CD4-positive, CD25-positive, alpha-beta regulatory T cell (primary cell): Measurements from ENCODE around the gene PNPLA4. TPM values are rescaled to one million over a fixed set of nuclear protein-coding genes. Genes with fewer than 3 reads are reported as not detected.
A peak's percentile ranks its signal among the peaks of the same experiment; 100 is the strongest.

Experiments used
- ATAC-seq, 2 donors: fragments of 150-1000 bp; cut with Tn5 transposase; one replicate each; pipeline ENCODE4 v1.10.0; 2021; ENCODE audit warnings: low read depth in 2 of 2, moderate number of reproducible peaks in 2 of 2, moderate library complexity in 1 of 2
- DNase-seq, 3 donors: peaks; one replicate each; pipeline versions ENCODE4 v3.0.0 to v3.0.0-alpha.2; 2012 to 2022; ENCODE audit warnings: mixed read lengths in 1 of 3
- H3K27ac ChIP-seq: one replicate; pipeline ENCODE4 v1.7.0; 2013; ENCODE audit warnings: mild to moderate bottlenecking, low read length; ENCODE audit not compliant: insufficient read depth, poor library complexity, severe bottlenecking
- H3K27me3 ChIP-seq: one replicate; pipeline ENCODE4 v1.7.0; 2013; ENCODE audit warnings: low read length; ENCODE audit not compliant: control insufficient read depth, insufficient read depth
- H3K36me3 ChIP-seq: one replicate; pipeline ENCODE4 v1.7.0; 2013; ENCODE audit warnings: mild to moderate bottlenecking, low read length, moderate library complexity; ENCODE audit not compliant: control insufficient read depth, insufficient read depth
- H3K4me1 ChIP-seq: 2 replicates; pipeline ENCODE4 v1.7.0; 2013; ENCODE audit warnings: mild to moderate bottlenecking, low read length; ENCODE audit not compliant: insufficient read depth, control insufficient read depth, poor library complexity, severe bottlenecking
- H3K4me3 ChIP-seq: one replicate; pipeline ENCODE4 v1.7.0; 2013; ENCODE audit warnings: low read depth, mild to moderate bottlenecking, low read length, moderate library complexity
- H3K9me3 ChIP-seq, 2 experiments: 1 replicate in 1 of 2; 2 replicates in 1 of 2; pipeline ENCODE4 v1.7.0; 2013; ENCODE audit warnings: low read length in 2 of 2, mild to moderate bottlenecking in 1 of 2, moderate library complexity in 1 of 2; ENCODE audit not compliant: control insufficient read depth in 2 of 2
- H3K27ac Mint-ChIP-seq, 3 donors: one replicate each; pipeline ENCODE4 v1.8.0; 2020 to 2022; ENCODE audit warnings: mild to moderate bottlenecking in 3 of 3, mixed read lengths in 3 of 3, moderate library complexity in 2 of 3
- H3K27me3 Mint-ChIP-seq: one replicate; pipeline ENCODE4 v1.8.0; 2022; ENCODE audit warnings: mild to moderate bottlenecking, mixed read lengths
- H3K36me3 Mint-ChIP-seq: one replicate; pipeline ENCODE4 v1.8.0; 2020; ENCODE audit warnings: mixed read lengths
- H3K4me1 Mint-ChIP-seq, 4 donors: one replicate each; pipeline ENCODE4 v1.8.0; 2020 to 2022; ENCODE audit warnings: mixed read lengths in 4 of 4, mild to moderate bottlenecking in 1 of 4
- H3K4me3 Mint-ChIP-seq, 4 donors: one replicate each; pipeline ENCODE4 v1.8.0; 2020 to 2022; ENCODE audit warnings: mild to moderate bottlenecking in 4 of 4, mixed read lengths in 4 of 4, moderate library complexity in 3 of 4
- H3K9me3 Mint-ChIP-seq, 7 donors: one replicate each; pipeline ENCODE4 v1.8.0; 2020 to 2022; ENCODE audit warnings: mixed read lengths in 7 of 7, mild to moderate bottlenecking in 3 of 7, moderate library complexity in 2 of 7
- polyA plus RNA-seq, 4 donors: library from polyadenylated mRNA; unstranded; fragments of 300-500 nt; fragmentation: Illumina TruSeq; gene quantifications; one replicate each; pipeline ENCODE4 v1.2.3, GENCODE V29; 2021
- total RNA-seq: library from RNA; stranded (reverse); gene quantifications from one replicate; pipeline ENCODE4 v1.2.3, GENCODE V29; 2022

The PNPLA4 gene
- total and polyA plus RNA-seq, 5 donors from 2014 or later: 2.8 to 15.5 (median 11.9) TPM

- no peaks in the 10 kb centered on the region for H3K27me3 Mint-ChIP-seq
- DNase-seq (no peak), ATAC-seq (no peak)
- H3K36me3 ChIP-seq: no peaks in the 10 kb centered on the region
- no peak overlapping the region for H3K4me3 ChIP-seq
- no peak overlapping the region for H3K27ac Mint-ChIP-seq
- H3K27ac ChIP-seq: no peak overlapping the region
- H3K4me1 ChIP-seq: no peaks in the 10 kb centered on the region
- H3K4me1 Mint-ChIP-seq: no peaks in the 10 kb centered on the region
- no peaks in the 10 kb centered on the region for H3K9me3 ChIP-seq
- no peak overlapping the region for H3K4me3 Mint-ChIP-seq
- H3K36me3 Mint-ChIP-seq: no peaks in the 10 kb centered on the region
- no peaks in the 10 kb centered on the region for H3K27me3 ChIP-seq
- H3K9me3 Mint-ChIP-seq: peaks cover 0 to 4% (median 0%) of the 10 kb centered on the region in 7 donors
Measured at GRCh38 chrX:7948483-7948882, 21.3 kb upstream of the PNPLA4 start.

DNA sequence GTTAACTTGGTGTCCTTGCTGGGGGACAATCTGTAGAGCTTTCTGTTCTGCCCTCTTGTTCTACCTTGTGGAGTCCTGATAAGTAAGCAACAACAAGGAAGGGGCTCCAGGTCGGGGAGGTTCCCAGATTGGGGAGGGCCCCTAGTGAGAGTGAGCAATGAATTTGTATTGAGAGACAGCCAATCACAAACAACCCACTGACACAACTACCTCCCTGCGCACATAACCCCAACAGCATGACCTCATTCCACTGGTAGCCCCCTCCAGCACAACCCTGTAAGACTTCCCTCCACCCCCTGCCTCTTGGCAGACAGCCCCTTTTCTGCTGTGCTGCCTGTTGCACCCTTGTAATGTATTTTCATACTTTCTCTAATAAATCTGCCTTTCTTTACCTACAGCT, 19.7 kb upstream of the PNPLA4 start:
- H3K27me3 Mint-ChIP-seq: no peaks in the 10 kb centered on the region
- H3K36me3 Mint-ChIP-seq: no peaks in the 10 kb centered on the region
- Histone ChIP-seq H3K4me1 (no peaks in the 10 kb centered on the region), H3K27me3 (no peaks in the 10 kb centered on the region), H3K36me3 (no peaks in the 10 kb centered on the region), H3K27ac (no peak overlapping the region), H3K9me3 (no peaks in the 10 kb centered on the region), H3K4me3 (no peak overlapping the region)
- DNase-seq (no peak), ATAC-seq (no peak)
- peaks cover 0 to 4% (median 0%) of the 10 kb centered on the region in 7 donors for H3K9me3 Mint-ChIP-seq
- H3K4me1 Mint-ChIP-seq: no peaks in the 10 kb centered on the region
- H3K27ac Mint-ChIP-seq: no peak overlapping the region
- no peak overlapping the region for H3K4me3 Mint-ChIP-seq

DNA sequence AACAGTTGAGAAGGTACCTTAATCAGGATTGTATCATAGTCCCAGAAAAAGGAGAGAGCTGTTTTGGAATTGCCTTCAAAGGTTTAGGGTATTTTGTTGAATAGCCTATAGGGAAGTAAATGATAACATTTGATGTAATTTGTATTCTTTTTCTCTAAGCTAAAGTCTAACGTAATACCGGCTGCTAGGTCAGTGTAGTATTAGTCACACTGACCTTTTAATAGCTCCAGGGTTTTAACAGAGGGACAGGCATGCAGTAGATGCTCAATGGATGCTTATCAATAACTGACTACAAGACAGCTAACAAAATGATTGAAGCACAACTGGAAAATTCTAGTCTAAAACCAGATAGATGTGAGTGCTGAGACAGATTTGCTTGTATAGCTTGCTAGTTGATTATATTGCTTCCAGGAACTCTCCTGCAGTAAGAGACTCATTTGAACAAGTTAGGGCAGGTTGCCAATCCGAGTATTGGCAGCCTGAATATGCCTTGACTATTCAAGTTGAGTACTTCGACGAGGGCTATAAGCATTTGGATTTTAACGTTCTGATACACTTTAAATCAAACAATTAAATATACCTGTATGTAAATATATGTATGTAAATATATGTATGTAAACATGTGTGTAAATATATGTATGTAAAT, 16.5 kb upstream of the PNPLA4 start:
- peaks cover 0 to 3% (median 0%) of the 10 kb centered on the region in 4 donors for H3K4me1 Mint-ChIP-seq
- H3K9me3 Mint-ChIP-seq: peaks cover 0 to 4% (median 0%) of the 10 kb centered on the region in 7 donors
- no peaks in the 10 kb centered on the region for H3K27me3 ChIP-seq
- H3K36me3 Mint-ChIP-seq: no peaks in the 10 kb centered on the region
- ATAC-seq: no peak
- H3K27ac Mint-ChIP-seq: no peak overlapping the region
- no peak overlapping the region for H3K4me3 Mint-ChIP-seq
- no peaks in the 10 kb centered on the region for H3K4me1 ChIP-seq
- no peak overlapping the region for H3K4me3 ChIP-seq
- H3K36me3 ChIP-seq: no peaks in the 10 kb centered on the region
- H3K27me3 Mint-ChIP-seq: no peaks in the 10 kb centered on the region
- no peak overlapping the region for H3K27ac ChIP-seq
- DNase-seq: no peak
- no peaks in the 10 kb centered on the region for H3K9me3 ChIP-seq

DNA sequence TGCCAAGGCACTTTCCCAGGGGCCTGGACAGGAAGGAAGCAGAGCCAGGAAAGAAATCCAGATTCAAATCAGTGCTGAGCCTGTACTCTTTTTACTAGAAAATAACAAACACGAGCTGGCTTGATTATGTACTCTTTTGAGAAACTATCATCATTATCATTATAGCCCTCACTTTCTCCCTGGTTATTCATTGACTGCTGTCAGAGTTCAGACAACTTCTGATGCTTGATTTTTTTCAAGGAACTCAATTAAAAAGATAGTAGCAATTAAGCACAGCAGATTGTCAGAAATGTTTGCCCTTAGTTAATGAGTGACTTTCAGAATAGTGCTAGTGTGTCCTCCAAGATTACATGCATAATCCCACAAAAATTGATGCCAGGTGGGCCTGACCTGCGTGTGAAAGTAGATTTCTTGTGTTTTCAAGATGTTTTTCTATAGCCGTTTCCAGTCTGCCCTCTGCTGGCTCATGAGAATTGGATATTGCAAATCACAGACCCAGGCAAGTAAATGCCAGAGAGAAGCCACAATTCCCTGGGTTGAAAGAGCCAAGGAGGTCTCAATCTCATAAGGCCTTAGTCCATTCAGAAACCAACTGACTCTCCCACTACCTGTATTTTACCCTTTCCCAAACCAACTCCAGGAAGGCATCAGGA, 14.3 kb upstream of the PNPLA4 start:
- Histone ChIP-seq H3K9me3 (no peaks in the 10 kb centered on the region), H3K4me1 (no peaks in the 10 kb centered on the region), H3K4me3 (no peak overlapping the region), H3K27me3 (no peaks in the 10 kb centered on the region), H3K27ac (no peak overlapping the region), H3K36me3 (no peaks in the 10 kb centered on the region)
- H3K27me3 Mint-ChIP-seq: no peaks in the 10 kb centered on the region
- no peak for ATAC-seq
- no peaks in the 10 kb centered on the region for H3K36me3 Mint-ChIP-seq
- H3K4me1 Mint-ChIP-seq: peaks cover 0 to 3% (median 0%) of the 10 kb centered on the region in 4 donors
- H3K9me3 Mint-ChIP-seq: peaks cover 0 to under 1% (median 0%) of the 10 kb centered on the region in 7 donors
- H3K4me3 Mint-ChIP-seq: no peak overlapping the region
- no peak overlapping the region for H3K27ac Mint-ChIP-seq
- peak in 1 of 3 donors; percentile 10 for DNase-seq

GRCh38 chrX:7934026-7934425, 6.8 kb upstream of the PNPLA4 start:
- Histone ChIP-seq H3K36me3 (no peaks in the 10 kb centered on the region), H3K4me3 (no peak overlapping the region), H3K27me3 (peaks cover 2% of the 10 kb centered on the region), H3K27ac (no peak overlapping the region), H3K4me1 (no peaks in the 10 kb centered on the region), H3K9me3 (no peaks in the 10 kb centered on the region)
- Mint-ChIP-seq H3K4me3 (no peak overlapping the region), H3K27ac (no peak overlapping the region), H3K36me3 (no peaks in the 10 kb centered on the region), H3K9me3 (peaks cover 0 to 2% (median 0%) of the 10 kb centered on the region in 7 donors), H3K27me3 (peaks cover 5% of the 10 kb centered on the region), H3K4me1 (no peaks in the 10 kb centered on the region)
- DNase-seq (no peak), ATAC-seq (no peak)

DNA sequence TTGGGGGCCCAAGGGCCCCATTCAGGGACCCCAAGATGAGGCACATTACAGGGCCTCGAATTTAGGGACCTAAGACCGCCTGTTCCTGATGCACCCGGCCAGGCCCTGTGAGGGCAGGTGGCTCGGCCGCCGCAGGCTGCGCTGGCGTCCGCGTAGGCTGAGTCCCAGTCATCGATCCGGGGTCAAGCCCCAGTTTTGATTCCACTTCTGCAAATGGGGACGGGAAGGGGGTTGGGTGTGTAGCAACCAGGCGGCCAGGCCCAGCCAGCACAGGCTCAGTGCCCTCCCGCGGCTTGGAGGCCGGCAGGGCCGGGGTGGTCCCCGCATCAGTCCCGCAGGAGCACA, 327 bp downstream of the PNPLA4 start:
- peaks cover 8% of the 10 kb centered on the region for H3K4me1 ChIP-seq
- peaks cover 11% of the 10 kb centered on the region for H3K36me3 Mint-ChIP-seq
- H3K27me3 ChIP-seq: peaks cover 2% of the 10 kb centered on the region
- H3K27me3 Mint-ChIP-seq: no peaks in the 10 kb centered on the region
- H3K4me1 Mint-ChIP-seq: peaks cover 0 to 23% (median 14%) of the 10 kb centered on the region in 4 donors
- H3K4me3 Mint-ChIP-seq: peak overlapping the region; percentile 90 to 97 (median 96)
- ATAC-seq (no peak), DNase-seq (no peak)
- H3K9me3 ChIP-seq: no peaks in the 10 kb centered on the region
- H3K27ac ChIP-seq: peak overlapping the region; percentile 82
- peaks cover 0 to 7% (median 0%) of the 10 kb centered on the region in 7 donors for H3K9me3 Mint-ChIP-seq
- H3K36me3 ChIP-seq: no peaks in the 10 kb centered on the region
- peak overlapping the region; percentile 21 for H3K4me3 ChIP-seq
- peak overlapping the region in 2 of 3 donors; percentile 95 to 98 for H3K27ac Mint-ChIP-seq

- Histone ChIP-seq H3K4me3 (peak overlapping the region; percentile 21), H3K27ac (peak overlapping the region; percentile 82), H3K9me3 (no peaks in the 10 kb centered on the region), H3K27me3 (peaks cover 2% of the 10 kb centered on the region), H3K4me1 (peaks cover 8% of the 10 kb centered on the region), H3K36me3 (no peaks in the 10 kb centered on the region)
- Mint-ChIP-seq H3K36me3 (peaks cover 11% of the 10 kb centered on the region), H3K4me1 (peaks cover 0 to 23% (median 14%) of the 10 kb centered on the region in 4 donors), H3K4me3 (peak overlapping the region; percentile 21 to 96 (median 92)), H3K27me3 (no peaks in the 10 kb centered on the region), H3K9me3 (peaks cover 0 to 7% (median 0%) of the 10 kb centered on the region in 7 donors), H3K27ac (peak overlapping the region in 2 of 3 donors; percentile 12 to 36)
- DNase-seq (no peak), ATAC-seq (no peak)
Measured at GRCh38 chrX:7926501-7926900, 712 bp downstream of the PNPLA4 start.
